Measurements from ENCODE around the gene ARL10.

DNA sequence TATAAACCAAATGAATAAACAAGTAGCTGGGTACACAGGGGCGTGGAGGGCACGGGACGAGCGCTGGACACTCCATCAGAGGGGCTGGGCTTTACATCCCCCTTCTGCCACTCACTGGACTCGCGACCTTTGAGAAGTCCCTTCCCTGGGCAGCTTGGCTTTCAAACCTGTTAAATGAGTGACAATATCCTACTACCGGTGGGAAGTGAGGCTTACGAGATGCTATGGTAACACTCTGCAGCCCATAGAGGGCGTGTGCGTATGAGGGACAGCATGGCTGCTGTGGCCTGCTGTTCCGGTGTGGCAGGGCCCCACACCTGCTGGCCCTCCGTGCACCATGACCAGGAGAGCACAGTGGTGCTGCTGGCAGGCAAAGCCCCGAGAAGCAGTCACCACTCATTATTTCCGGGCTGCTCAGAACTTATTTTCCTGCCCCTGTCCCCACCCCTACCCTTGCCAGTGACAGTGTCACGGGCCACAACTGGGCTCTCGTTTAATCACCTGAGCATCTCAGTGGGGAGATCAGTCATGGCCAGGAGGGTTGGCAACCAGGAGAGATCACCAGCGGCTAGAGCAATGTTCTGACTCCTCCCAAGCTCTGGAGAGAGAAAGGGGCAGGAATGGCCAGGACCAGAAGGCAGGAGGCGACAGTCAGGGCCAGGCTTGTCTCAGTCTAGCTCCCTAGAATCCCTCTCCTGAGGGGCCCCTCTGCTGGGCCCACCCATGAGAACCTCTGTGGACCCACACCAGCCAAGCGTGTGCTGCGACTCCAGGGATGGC lies 40.6 kb downstream of the ARL10 start:
- TF ChIP-seq, protein P1, sequence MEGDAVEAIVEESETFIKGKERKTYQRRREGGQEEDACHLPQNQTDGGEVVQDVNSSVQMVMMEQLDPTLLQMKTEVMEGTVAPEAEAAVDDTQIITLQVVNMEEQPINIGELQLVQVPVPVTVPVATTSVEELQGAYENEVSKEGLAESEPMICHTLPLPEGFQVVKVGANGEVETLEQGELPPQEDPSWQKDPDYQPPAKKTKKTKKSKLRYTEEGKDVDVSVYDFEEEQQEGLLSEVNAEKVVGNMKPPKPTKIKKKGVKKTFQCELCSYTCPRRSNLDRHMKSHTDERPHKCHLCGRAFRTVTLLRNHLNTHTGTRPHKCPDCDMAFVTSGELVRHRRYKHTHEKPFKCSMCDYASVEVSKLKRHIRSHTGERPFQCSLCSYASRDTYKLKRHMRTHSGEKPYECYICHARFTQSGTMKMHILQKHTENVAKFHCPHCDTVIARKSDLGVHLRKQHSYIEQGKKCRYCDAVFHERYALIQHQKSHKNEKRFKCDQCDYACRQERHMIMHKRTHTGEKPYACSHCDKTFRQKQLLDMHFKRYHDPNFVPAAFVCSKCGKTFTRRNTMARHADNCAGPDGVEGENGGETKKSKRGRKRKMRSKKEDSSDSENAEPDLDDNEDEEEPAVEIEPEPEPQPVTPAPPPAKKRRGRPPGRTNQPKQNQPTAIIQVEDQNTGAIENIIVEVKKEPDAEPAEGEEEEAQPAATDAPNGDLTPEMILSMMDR (IDR thresholded peaks at IDR 0.05; ENCODE audit: low read length), result 0 out of 2 replicates have a peak, but pooled peaks have one; percentile 4
- TF ChIP-seq EZH2 (optimal IDR thresholded peaks at IDR 0.05; ENCODE audit: low read depth, low read length), result no peak

All from MM.1S (cell line).